IMR-90 (cell line): ENCODE data around the gene NUDT6. TPM values are rescaled to one million over a fixed set of nuclear protein-coding genes. Genes with fewer than 3 reads are reported as not detected.

Experiments
- ATAC-seq: fragments of 200-7000 bp; cut with Tn5 transposase; 2 replicates; pipeline ENCODE4 v1.9.1; 2020; ENCODE audit warnings: low read depth, mild to moderate bottlenecking, moderate library complexity
- BruUV-seq: library from RNA; stranded (reverse); fragments of 400-500 nt; replicated peaks from 2 replicates; lab custom pipeline; 2021; lab: Mats Ljungman, UMichigan
- CTCF ChIA-PET: fragments of 300-600 bp; formaldehyde crosslinking; extraction: SDS; loops from one replicate; lab custom pipeline; 2021; ENCODE audit warnings: antibody characterized with exemption; lab: Yijun Ruan, JAX
- POLR2A ChIA-PET: fragments of 300-600 bp; sonication (Branson Sonifier 250); formaldehyde crosslinking; loops from one replicate; lab custom pipeline; 2022; ENCODE audit warnings: antibody characterized with exemption; ENCODE audit not compliant: unreplicated experiment; lab: Charles Lee
- DNase-seq: peaks from one replicate; pipeline ENCODE4 v3.0.0; 2013
- H2AFZ ChIP-seq: replicated peaks from 2 replicates; pipeline ENCODE3; 2013; ENCODE audit warnings: low read length, mild to moderate bottlenecking; ENCODE audit not compliant: poor library complexity
- H2AK5ac ChIP-seq: 2 replicates; pipeline ENCODE4 v1.6.1; 2013; ENCODE audit warnings: low read depth, low read length, inconsistent platforms
- H2AK9ac ChIP-seq: replicated peaks from 2 replicates; pipeline ENCODE3; 2013; ENCODE audit warnings: mild to moderate bottlenecking, low read depth, low read length, moderate library complexity; ENCODE audit not compliant: poor library complexity
- H2BK120ac ChIP-seq: 2 replicates; pipeline ENCODE4 v1.6.1; 2013; ENCODE audit warnings: low read depth, low read length, inconsistent platforms
- H2BK15ac ChIP-seq: 3 replicates; pipeline ENCODE4 v1.6.1; 2013; ENCODE audit warnings: low read depth, low read length, inconsistent platforms
- H2BK20ac ChIP-seq: 2 replicates; pipeline ENCODE4 v1.6.1; 2013; ENCODE audit warnings: low read depth, mild to moderate bottlenecking, inconsistent platforms, low read length, moderate library complexity
- H2BK5ac ChIP-seq: 2 replicates; pipeline ENCODE4 v1.6.1; 2013; ENCODE audit warnings: mild to moderate bottlenecking, low read depth, low read length, inconsistent platforms; ENCODE audit not compliant: poor library complexity, severe bottlenecking
- H3K14ac ChIP-seq: replicated peaks from 2 replicates; pipeline ENCODE4 v1.6.1; 2013; ENCODE audit warnings: low read depth, low read length, inconsistent platforms
- H3K18ac ChIP-seq: 2 replicates; pipeline ENCODE4 v1.6.1; 2013; ENCODE audit warnings: low read depth, low read length, control low read depth
- H3K23ac ChIP-seq: 2 replicates; pipeline ENCODE4 v1.6.1; 2013; ENCODE audit warnings: low read depth, low read length, inconsistent platforms
- H3K27ac ChIP-seq: 2 replicates; pipeline ENCODE4 v1.5.1; 2013; ENCODE audit warnings: mild to moderate bottlenecking, control low read depth, low read length; ENCODE audit not compliant: insufficient read depth
- H3K27me3 ChIP-seq: 2 replicates; pipeline ENCODE4 v1.6.1; 2013; ENCODE audit warnings: low read length; ENCODE audit not compliant: control insufficient read depth, insufficient read depth
- H3K36me3 ChIP-seq: 2 replicates; pipeline ENCODE4 v1.6.1; 2013; ENCODE audit warnings: low read length, mixed read lengths; ENCODE audit not compliant: control insufficient read depth, insufficient read depth
- H3K4ac ChIP-seq: 2 replicates; pipeline ENCODE4 v1.6.1; 2013; ENCODE audit warnings: low read depth, low read length, inconsistent platforms
- H3K4me1 ChIP-seq: 2 replicates; pipeline ENCODE4 v1.6.1; 2013; ENCODE audit warnings: low read length, mixed read lengths; ENCODE audit not compliant: control insufficient read depth, insufficient read depth
- H3K4me2 ChIP-seq: 2 replicates; pipeline ENCODE4 v1.6.1; 2013; ENCODE audit warnings: low read depth, mild to moderate bottlenecking, control low read depth, low read length, moderate library complexity
- H3K4me3 ChIP-seq: 2 replicates; pipeline ENCODE4 v1.5.1; 2013; ENCODE audit warnings: low read depth, mild to moderate bottlenecking, control low read depth, low read length, moderate library complexity; ENCODE audit not compliant: insufficient read depth
- H3K56ac ChIP-seq: 2 replicates; pipeline ENCODE4 v1.6.1; 2013; ENCODE audit warnings: low read length, inconsistent platforms; ENCODE audit not compliant: insufficient read depth; ENCODE audit errors: extremely low read depth
- H3K79me1 ChIP-seq, 2 experiments: 2 replicates each; pipeline ENCODE4 v1.6.1; 2013; ENCODE audit warnings: low read length in 2 of 2, inconsistent platforms in 1 of 2, low read depth in 1 of 2
- H3K9ac ChIP-seq: 2 replicates; pipeline ENCODE4 v1.6.1; 2013; ENCODE audit warnings: low read depth, low read length, control low read depth
- H3K9me1 ChIP-seq: 2 replicates; pipeline ENCODE4 v1.6.1; 2013; ENCODE audit warnings: low read length, inconsistent platforms; ENCODE audit not compliant: insufficient read depth
- H3K9me3 ChIP-seq: 2 replicates; pipeline ENCODE4 v1.6.1; 2013; ENCODE audit warnings: low read length; ENCODE audit not compliant: control insufficient read depth, insufficient read depth
- H4K20me1 ChIP-seq: 2 replicates; pipeline ENCODE4 v1.6.1; 2013; ENCODE audit warnings: low read length, inconsistent platforms; ENCODE audit not compliant: insufficient read depth
- H4K5ac ChIP-seq: 2 replicates; pipeline ENCODE4 v1.6.1; 2013; ENCODE audit warnings: mild to moderate bottlenecking, low read depth, low read length, control low read depth
- H4K8ac ChIP-seq, 2 experiments: 2 replicates each; pipeline ENCODE4 v1.6.1; 2013; ENCODE audit warnings: low read depth in 2 of 2, low read length in 2 of 2, control low read depth in 1 of 2, inconsistent platforms in 1 of 2
- H4K91ac ChIP-seq: 2 replicates; pipeline ENCODE4 v1.6.1; 2013; ENCODE audit warnings: low read depth, low read length, inconsistent platforms; ENCODE audit not compliant: insufficient read depth
- MAZ ChIP-seq: IDR thresholded peaks from 2 replicates; pipeline ENCODE4 v1.6.1; 2012; ENCODE audit warnings: low read depth, mild to moderate bottlenecking, low read length, improper control_type of control experiment, moderate library complexity, borderline replicate concordance
- NFE2L2 ChIP-seq: fragments of 150-350 bp; IDR thresholded peaks from 2 replicates; pipeline ENCODE4 v1.6.1; 2016; ENCODE audit warnings: low read depth, mild to moderate bottlenecking, low read length
- WGBS, 2 experiments: methylation state at CpG; one replicate each; pipeline versions ENCODE4 v1.1.5 to v1.1.7; 2013; ENCODE audit warnings: missing lambda C conversion rate in 2 of 2; ENCODE audit not compliant: insufficient read length in 1 of 2; ENCODE audit errors: extremely low coverage in 2 of 2; 5-methylcytosine and 5-hydroxymethylcytosine counted together
- dilution Hi-C: fragments of 300-500 bp; cut with HindIII; formaldehyde crosslinking; loops from one replicate; pipeline ENCODE4 v1.14.3; 2018; ENCODE audit warnings: low sequenced_read_pairs; ENCODE audit not compliant: unreplicated experiment
- in situ Hi-C: fragments of 300-500 bp; cut with MboI; formaldehyde crosslinking; loops from 3 replicates; pipeline ENCODE4 v1.14.3; 2019; ENCODE audit warnings: low sequenced_read_pairs, inconsistent platforms, mixed read lengths
- intact Hi-C: fragments of 100-400 bp; cut with micrococcal nuclease; formaldehyde crosslinking; loops from 2 replicates; pipeline ENCODE4 v1.10.0; 2022
- polyA plus RNA-seq, 3 experiments: library from polyadenylated mRNA; depleted of rRNA; stranded (reverse); fragments of >200 nt; gene quantifications; 2 replicates each; pipeline ENCODE4 v1.2.3, GENCODE V29; 2012; ENCODE audit warnings: low replicate concordance in 1 of 3
- total RNA-seq: library from RNA; depleted of rRNA; stranded (reverse); fragments of >200 nt; gene quantifications from 2 replicates; pipeline ENCODE4 v1.2.3, GENCODE V29; 2012
- TF ChIP-seq, protein P1 (sequence below): conservative IDR thresholded peaks from 2 replicates; pipeline ENCODE4 v1.5.1; 2012; ENCODE audit warnings: mild to moderate bottlenecking, low read depth, low read length, improper control_type of control experiment

NUDT6 gene
- total and polyA plus RNA-seq, 2 of the 4 experiments (the other 2 are of a cell fraction): 2.7 to 4.8 TPM

DNA sequence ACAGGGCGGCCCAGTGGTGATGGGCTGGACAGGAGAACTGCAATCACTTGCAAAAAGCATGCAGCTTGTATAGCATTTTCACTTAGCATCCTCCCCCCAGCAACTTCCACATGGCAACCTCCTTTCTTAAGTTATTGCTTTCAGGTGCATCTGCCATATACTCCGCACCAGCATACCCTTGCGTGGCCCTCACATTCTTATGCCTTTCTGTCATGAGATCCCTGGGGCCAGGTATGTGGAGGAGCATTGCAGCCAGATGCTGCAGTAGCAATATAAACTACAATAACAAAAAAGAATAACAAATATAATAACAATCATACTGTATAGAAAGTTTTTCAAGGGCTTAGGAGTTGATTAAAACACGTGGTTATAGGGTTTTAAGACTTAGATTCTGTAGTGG lies 26.3 kb upstream of the NUDT6 start:
- Histone ChIP-seq H3K4me1 (no peaks in the 10 kb centered on the region), H4K20me1 (no peaks in the 10 kb centered on the region), H2BK15ac (no peak overlapping the region), H2BK120ac (no peak overlapping the region), H4K5ac (no peak overlapping the region), H4K8ac (no peak overlapping the region), H2BK20ac (no peak overlapping the region), H3K14ac (no peak overlapping the region), H3K79me1 (no peaks in the 10 kb centered on the region), H3K9me1 (peaks cover 3% of the 10 kb centered on the region; the same call in 1 of the 2 replicates), H3K9me3 (no peaks in the 10 kb centered on the region), H2AK5ac (no peak overlapping the region), H3K4me2 (no peak overlapping the region), H2BK5ac (no peak overlapping the region), H3K4me3 (no peak overlapping the region), H3K36me3 (peaks cover 26% of the 10 kb centered on the region), H2AK9ac (no peak overlapping the region), H3K27ac (no peak overlapping the region), H3K56ac (no peak overlapping the region), H3K9ac (no peak overlapping the region), H4K91ac (no peak overlapping the region), H3K27me3 (no peaks in the 10 kb centered on the region), H3K23ac (no peak overlapping the region), H2AFZ (no peak overlapping the region), H3K18ac (no peak overlapping the region), H3K4ac (no peak overlapping the region)
- BruUV-seq: no TSS peak
- ATAC-seq (no peak), DNase-seq (no peak)
- intact Hi-C loops (no loop called here), in situ Hi-C loops (no loop called here), dilution Hi-C loops (no loop called here)
- no CpG with 5 or more reads among the region's 4 CpGs for WGBS, 2 experiments
- ChIA-PET CTCF (no interaction called here), POLR2A (no interaction called here)
- TF ChIP-seq MAZ (no peak), NFE2L2 (no peak)
- TF ChIP-seq, protein P1, sequence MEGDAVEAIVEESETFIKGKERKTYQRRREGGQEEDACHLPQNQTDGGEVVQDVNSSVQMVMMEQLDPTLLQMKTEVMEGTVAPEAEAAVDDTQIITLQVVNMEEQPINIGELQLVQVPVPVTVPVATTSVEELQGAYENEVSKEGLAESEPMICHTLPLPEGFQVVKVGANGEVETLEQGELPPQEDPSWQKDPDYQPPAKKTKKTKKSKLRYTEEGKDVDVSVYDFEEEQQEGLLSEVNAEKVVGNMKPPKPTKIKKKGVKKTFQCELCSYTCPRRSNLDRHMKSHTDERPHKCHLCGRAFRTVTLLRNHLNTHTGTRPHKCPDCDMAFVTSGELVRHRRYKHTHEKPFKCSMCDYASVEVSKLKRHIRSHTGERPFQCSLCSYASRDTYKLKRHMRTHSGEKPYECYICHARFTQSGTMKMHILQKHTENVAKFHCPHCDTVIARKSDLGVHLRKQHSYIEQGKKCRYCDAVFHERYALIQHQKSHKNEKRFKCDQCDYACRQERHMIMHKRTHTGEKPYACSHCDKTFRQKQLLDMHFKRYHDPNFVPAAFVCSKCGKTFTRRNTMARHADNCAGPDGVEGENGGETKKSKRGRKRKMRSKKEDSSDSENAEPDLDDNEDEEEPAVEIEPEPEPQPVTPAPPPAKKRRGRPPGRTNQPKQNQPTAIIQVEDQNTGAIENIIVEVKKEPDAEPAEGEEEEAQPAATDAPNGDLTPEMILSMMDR: no peak
